Stomach smooth muscle (tissue), 2 donors: ENCODE data around the gene MMP23B.
A peak's percentile ranks its signal among the peaks of the same experiment; 100 is the strongest.

Experiments used
- H3K27ac ChIP-seq: one replicate; pipeline ENCODE4 v1.7.0; 2013; ENCODE audit warnings: mild to moderate bottlenecking, low read length, inconsistent platforms
- H3K27me3 ChIP-seq, 2 donors: one replicate each; pipeline ENCODE4 v1.7.0; 2013; ENCODE audit warnings: low read length in 2 of 2; ENCODE audit not compliant: insufficient read depth in 2 of 2, control insufficient read depth in 1 of 2
- H3K36me3 ChIP-seq, 2 donors: one replicate each; pipeline ENCODE4 v1.7.0; 2013; ENCODE audit warnings: low read length in 2 of 2; ENCODE audit not compliant: control insufficient read depth in 2 of 2, insufficient read depth in 2 of 2
- H3K4me1 ChIP-seq: one replicate; pipeline ENCODE4 v1.7.0; 2013; ENCODE audit warnings: low read length; ENCODE audit not compliant: control insufficient read depth, insufficient read depth
- H3K4me3 ChIP-seq, 2 donors: one replicate each; pipeline ENCODE4 v1.7.0; 2013; ENCODE audit warnings: low read length in 2 of 2
- H3K9ac ChIP-seq, 2 donors: one replicate each; pipeline ENCODE4 v1.7.0; 2013; ENCODE audit warnings: low read length in 2 of 2, mild to moderate bottlenecking in 1 of 2
- H3K9me3 ChIP-seq, 2 donors: one replicate each; pipeline ENCODE4 v1.7.0; 2013; ENCODE audit warnings: low read length in 2 of 2; ENCODE audit not compliant: control insufficient read depth in 2 of 2
- donor health status: healthy.
- donor health status: Pancreatic carcinoma.

Gene MMP23B

GRCh38 chr1:1615256-1616044, 16.5 kb upstream of the MMP23B start, which contains the start of gene MIB2:
Gene MIB2 (plus strand): TSS chr1:1615500. CDS start chr1:1623453, 7,953 bp downstream.
- H3K4me1 ChIP-seq: peaks cover 38% of the 10 kb centered on the region

DNA sequence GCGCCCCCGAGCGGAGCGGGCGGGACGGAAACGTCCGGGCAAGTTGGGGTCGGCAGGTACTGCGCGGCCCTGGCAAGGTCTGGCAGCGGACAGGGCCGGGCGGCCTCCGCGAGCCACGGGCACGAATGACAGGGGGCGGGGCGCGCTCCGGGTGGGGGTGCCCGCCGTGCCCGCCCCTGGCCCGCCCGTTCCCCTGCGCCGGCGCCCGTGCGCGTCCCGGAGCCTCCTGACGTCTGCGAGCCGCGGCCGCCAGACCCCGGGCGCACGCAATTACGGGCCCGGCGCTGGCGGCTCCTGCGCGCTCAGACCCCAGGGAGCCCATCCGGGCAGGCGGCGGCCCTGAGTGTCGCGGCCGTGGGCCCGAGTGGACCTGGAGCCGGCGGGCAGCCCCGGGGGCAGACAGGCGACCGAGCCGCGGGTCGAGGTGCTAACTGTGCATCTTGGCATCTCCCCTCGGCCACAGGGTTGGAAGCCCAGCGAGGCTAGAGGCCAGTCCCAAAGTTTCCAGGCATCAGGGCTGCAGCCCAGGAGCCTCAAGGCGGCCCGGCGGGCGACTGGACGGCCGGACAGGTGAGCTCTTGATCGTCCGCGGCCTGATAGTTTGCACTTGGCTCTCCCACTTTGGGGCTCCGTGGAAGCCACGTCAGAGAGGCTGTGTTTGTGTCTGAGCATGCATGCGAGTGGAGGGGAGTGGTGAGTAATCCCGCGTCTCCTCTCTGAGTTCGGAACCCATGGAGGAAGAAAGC, 15.8 kb upstream of the MMP23B start:
- Histone ChIP-seq H3K27ac (peak overlapping the region; percentile 98), H3K9ac (peak overlapping the region; percentile 69 to 98), H3K36me3 (peaks cover 0 to 5% of the 10 kb centered on the region in 2 donors), H3K4me3 (peak overlapping the region; percentile 64 to 97), H3K4me1 (peaks cover 38% of the 10 kb centered on the region), H3K9me3 (no peaks in the 10 kb centered on the region), H3K27me3 (no peaks in the 10 kb centered on the region)

More at GRCh38 chr1:1615256-1616044, 16.5 kb upstream of the MMP23B start, which contains the start of gene MIB2:
- H3K9ac ChIP-seq: peak within 1 kb of the TSS; percentile 98 to 99
- H3K27ac ChIP-seq: peak within 1 kb of the TSS; percentile 98
- H3K27me3 ChIP-seq: no peaks in the 10 kb centered on the region
- peak within 1 kb of the TSS; percentile 64 to 97 for H3K4me3 ChIP-seq
- no peaks in the 10 kb centered on the region for H3K9me3 ChIP-seq
- peaks cover 0 to 5% of the 10 kb centered on the region in 2 donors for H3K36me3 ChIP-seq

- Histone ChIP-seq H3K4me3 (peak overlapping the region; percentile 64 to 97), H3K27me3 (no peaks in the 10 kb centered on the region), H3K4me1 (peaks cover 38% of the 10 kb centered on the region), H3K36me3 (peaks cover 0 to 5% of the 10 kb centered on the region in 2 donors), H3K9me3 (no peaks in the 10 kb centered on the region), H3K9ac (peak overlapping the region in 1 of 2 donors; percentile 69), H3K27ac (no peak overlapping the region)
Observed at GRCh38 chr1:1616838-1617237, 15.1 kb upstream of the MMP23B start.

DNA sequence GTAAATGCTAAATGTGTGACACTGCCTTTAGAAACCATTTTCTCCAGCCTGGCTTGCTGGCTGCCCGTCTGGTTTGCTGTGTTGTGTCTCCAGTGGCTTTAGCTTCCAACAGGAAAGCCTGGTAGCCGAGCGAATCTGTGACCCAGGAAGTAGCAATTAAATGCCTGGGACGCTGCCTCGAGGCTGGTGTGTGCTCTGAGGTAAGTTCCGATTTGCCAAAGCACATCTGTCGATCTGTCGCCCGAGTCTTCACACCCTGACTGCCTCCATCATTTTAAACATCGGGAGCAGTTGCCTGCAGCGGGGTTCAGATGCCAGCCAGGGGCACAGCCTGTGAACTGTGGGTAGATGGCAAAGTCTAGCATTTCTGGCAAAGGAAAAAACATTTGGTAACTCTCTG, 14.5 kb upstream of the MMP23B start:
- Histone ChIP-seq H3K9ac (no peak overlapping the region), H3K27me3 (no peaks in the 10 kb centered on the region), H3K4me3 (no peak overlapping the region), H3K36me3 (peaks cover 0 to 5% of the 10 kb centered on the region in 2 donors), H3K9me3 (no peaks in the 10 kb centered on the region), H3K4me1 (peaks cover 38% of the 10 kb centered on the region), H3K27ac (no peak overlapping the region)

DNA sequence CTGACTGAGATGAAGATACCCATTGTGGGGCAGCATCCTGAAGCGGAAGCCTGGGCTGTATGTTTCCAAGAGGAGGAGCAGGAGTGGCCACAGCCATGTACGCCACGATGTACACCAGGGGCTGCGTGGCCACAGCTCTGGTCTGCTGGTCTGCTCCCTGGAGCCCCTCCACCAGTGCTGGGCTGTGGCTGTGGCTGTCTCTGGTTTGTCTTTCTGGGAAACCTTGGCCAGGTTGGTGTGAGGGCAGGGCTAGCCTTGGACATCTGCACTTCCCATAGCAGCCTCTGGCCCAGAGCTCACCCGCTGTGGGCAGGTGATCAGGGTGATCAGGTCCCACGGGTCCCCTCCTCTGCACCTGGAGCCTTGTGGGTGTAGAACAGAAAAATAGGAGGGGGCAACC, 14.0 kb upstream of the MMP23B start:
- Histone ChIP-seq H3K4me3 (no peak overlapping the region), H3K9me3 (no peaks in the 10 kb centered on the region), H3K36me3 (peaks cover 0 to 5% of the 10 kb centered on the region in 2 donors), H3K9ac (no peak overlapping the region), H3K27me3 (no peaks in the 10 kb centered on the region), H3K27ac (no peak overlapping the region), H3K4me1 (peaks cover 38% of the 10 kb centered on the region)

DNA sequence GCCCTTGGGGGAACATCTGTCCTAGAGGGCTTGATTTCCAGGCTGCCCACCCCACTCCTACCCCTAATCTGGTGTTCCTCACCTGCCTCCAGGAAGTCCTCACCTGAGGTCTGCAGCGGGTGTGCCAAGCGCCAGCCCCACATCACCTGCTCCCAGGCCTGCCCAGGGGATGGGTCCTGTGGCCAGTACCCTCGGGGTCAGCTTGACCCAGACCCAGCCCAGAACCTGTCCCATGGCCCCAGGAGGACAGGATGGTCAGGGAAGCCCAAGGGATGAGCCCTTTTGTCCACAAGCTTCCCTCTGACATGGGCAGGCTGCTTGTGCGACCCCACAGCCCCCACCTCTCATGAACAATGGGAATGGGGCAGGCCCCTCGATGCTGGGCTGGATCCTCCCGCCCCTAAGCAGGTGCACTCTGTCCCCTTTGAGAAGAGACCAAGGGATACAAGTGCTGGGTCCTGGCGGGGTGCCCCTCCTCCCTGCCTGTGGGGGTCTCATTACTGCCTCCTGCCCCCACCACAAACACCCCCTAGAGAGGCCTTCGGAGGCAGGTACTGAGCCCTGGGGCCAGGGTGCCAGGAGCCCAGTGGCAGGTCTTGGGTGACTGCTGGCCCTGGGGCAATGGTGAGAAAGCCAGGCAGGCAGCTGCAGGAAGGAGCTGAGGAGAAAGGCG, 13.4 kb upstream of the MMP23B start:
- H3K27me3 ChIP-seq: no peaks in the 10 kb centered on the region
- H3K36me3 ChIP-seq: peaks cover 0 to 5% of the 10 kb centered on the region in 2 donors
- no peaks in the 10 kb centered on the region for H3K9me3 ChIP-seq
- H3K27ac ChIP-seq: no peak overlapping the region
- H3K9ac ChIP-seq: no peak overlapping the region
- H3K4me1 ChIP-seq: peaks cover 37% of the 10 kb centered on the region
- no peak overlapping the region for H3K4me3 ChIP-seq

GRCh38 chr1:1619917-1620361, 12.0 kb upstream of the MMP23B start:
- Histone ChIP-seq H3K4me1 (peaks cover 23% of the 10 kb centered on the region), H3K27me3 (no peaks in the 10 kb centered on the region), H3K27ac (no peak overlapping the region), H3K36me3 (peaks cover 0 to 5% of the 10 kb centered on the region in 2 donors), H3K4me3 (no peak overlapping the region), H3K9ac (no peak overlapping the region), H3K9me3 (no peaks in the 10 kb centered on the region)

GRCh38 chr1:1620433-1621139, 11.4 kb upstream of the MMP23B start:
- Histone ChIP-seq H3K27ac (no peak overlapping the region), H3K27me3 (no peaks in the 10 kb centered on the region), H3K4me1 (peaks cover 23% of the 10 kb centered on the region), H3K9me3 (no peaks in the 10 kb centered on the region), H3K9ac (no peak overlapping the region), H3K36me3 (peaks cover 0 to 5% of the 10 kb centered on the region in 2 donors), H3K4me3 (no peak overlapping the region)

DNA sequence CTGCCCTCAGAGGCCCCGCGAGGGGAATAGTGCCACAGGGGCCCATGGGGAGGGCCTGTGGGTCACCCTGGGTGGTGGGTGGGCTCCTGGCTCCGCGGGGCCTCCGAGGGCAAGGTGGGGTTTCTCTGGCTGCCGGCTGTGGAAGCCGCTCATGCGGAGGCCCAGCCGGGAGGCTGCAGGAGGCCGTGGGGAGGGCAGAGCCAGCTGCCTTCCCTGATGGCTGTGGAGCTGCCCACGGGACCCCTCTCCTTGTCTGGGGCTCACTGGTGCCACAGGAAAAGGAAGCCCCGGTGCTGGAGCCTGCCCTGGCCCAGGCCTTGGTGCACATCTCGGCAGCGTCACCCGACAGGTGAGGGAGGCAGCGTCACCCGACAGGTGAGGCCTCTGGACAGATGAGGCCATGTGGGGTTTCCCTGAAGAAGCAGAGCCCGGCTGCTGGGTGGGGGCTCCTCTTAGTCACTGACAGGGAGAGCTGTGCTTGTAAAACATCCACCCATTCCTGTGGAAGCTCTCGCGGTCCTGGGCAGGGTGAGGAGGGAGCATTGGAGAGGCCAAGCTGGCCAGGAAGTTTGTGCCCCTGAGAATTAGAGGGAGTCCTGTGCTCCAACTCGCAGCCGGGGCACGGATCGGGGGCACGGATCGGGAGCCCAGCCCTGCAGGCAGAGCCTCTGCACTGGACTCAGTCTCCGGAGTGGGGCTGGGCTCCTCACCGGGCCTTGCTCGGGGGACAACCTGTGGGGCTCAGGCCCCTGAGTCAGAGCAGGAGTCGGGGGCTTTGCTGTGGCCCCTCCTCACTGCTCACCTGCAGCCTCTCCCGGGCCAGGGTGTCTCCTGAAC, 10.6 kb upstream of the MMP23B start:
- no peak overlapping the region for H3K9ac ChIP-seq

More for the DNA sequence above, 10.6 kb upstream of the MMP23B start:
- Histone ChIP-seq H3K4me3 (no peak overlapping the region), H3K36me3 (peaks cover 0 to 5% of the 10 kb centered on the region in 2 donors), H3K4me1 (peaks cover 21% of the 10 kb centered on the region), H3K27ac (no peak overlapping the region), H3K9me3 (no peaks in the 10 kb centered on the region), H3K27me3 (no peaks in the 10 kb centered on the region)
